K562 (cell line): Measurements from ENCODE around the gene CREM. TPM values are rescaled to one million over a fixed set of nuclear protein-coding genes. Genes with fewer than 3 reads are reported as not detected.

Experiments used
- BRCA1 ChIP-seq, 2 experiments: fragments of 450-650 bp in 1 of 2; sonication (generic) in 1 of 2; formaldehyde crosslinking in 1 of 2; IDR thresholded peaks; 2 replicates each; pipeline versions ENCODE4 v1.5.0 to v1.6.1; 2017 to 2020; ENCODE audit warnings: mild to moderate bottlenecking in 1 of 2, missing genetic modification reagents in 1 of 2
- BRD4 ChIP-seq: fragments of 200-600 bp; sonication (generic); IDR thresholded peaks from 2 replicates; pipeline ENCODE4 v1.6.1; 2017; ENCODE audit warnings: inconsistent platforms
- CREB1 ChIP-seq, 2 experiments: sonication (generic) in 1 of 2; formaldehyde crosslinking in 1 of 2; IDR thresholded peaks; 2 replicates each; pipeline versions ENCODE4 v1.6.1 to v1.8.0; 2012 to 2022; ENCODE audit warnings: inconsistent platforms in 1 of 2, mild to moderate bottlenecking in 1 of 2, missing genetic modification reagents in 1 of 2, moderate library complexity in 1 of 2
- EHMT2 ChIP-seq: fragments of 450-650 bp; IDR thresholded peaks from 2 replicates; pipeline ENCODE4 v1.6.1; 2018; ENCODE audit warnings: antibody characterized with exemption
- GABPB2 ChIP-seq: fragments of 250-450 bp; sonication (Bioruptor Pico); conservative IDR thresholded peaks from 2 replicates; pipeline ENCODE4 v1.5.1; 2021; ENCODE audit warnings: mild to moderate bottlenecking
- HMG20A ChIP-seq: fragments of 450-650 bp; formaldehyde crosslinking; conservative IDR thresholded peaks from 2 replicates; pipeline ENCODE4 v1.4.0; 2020; ENCODE audit warnings: mild to moderate bottlenecking, mixed read lengths
- HMG20B ChIP-seq: fragments of 250-450 bp; sonication (Bioruptor Pico); IDR thresholded peaks from 2 replicates; pipeline ENCODE4 v1.5.0; 2021; ENCODE audit warnings: mild to moderate bottlenecking
- HNRNPUL1 ChIP-seq: fragments of 200-400 bp; formaldehyde crosslinking; IDR thresholded peaks from 2 replicates; pipeline ENCODE4 v1.6.1; 2017; ENCODE audit warnings: low read length
- KAT8 ChIP-seq: fragments of 450-650 bp; IDR thresholded peaks from 2 replicates; pipeline ENCODE4 v1.6.1; 2016; ENCODE audit warnings: low read depth, mild to moderate bottlenecking
- MCM2 ChIP-seq: fragments of 450-650 bp; IDR thresholded peaks from 2 replicates; pipeline ENCODE4 v1.6.1; 2017; ENCODE audit warnings: low read depth, mild to moderate bottlenecking
- MTA2 ChIP-seq: fragments of 450-650 bp; IDR thresholded peaks from 2 replicates; pipeline ENCODE4 v1.6.1; 2016; ENCODE audit warnings: low read depth
- NFIX ChIP-seq: fragments of 250-450 bp; sonication (Bioruptor Pico); IDR thresholded peaks from 2 replicates; pipeline ENCODE4 v1.4.0; 2020; ENCODE audit warnings: low read depth, mild to moderate bottlenecking, moderate library complexity
- NONO ChIP-seq, 2 experiments: fragments of 200-400 bp in 1 of 2; fragments of 450-650 bp in 1 of 2; formaldehyde crosslinking in 1 of 2; IDR thresholded peaks; 2 replicates each; pipeline ENCODE4 v1.6.1; 2017; ENCODE audit warnings: low read depth in 2 of 2, mild to moderate bottlenecking in 2 of 2, moderate library complexity in 2 of 2, low read length in 1 of 2
- OTX1 ChIP-seq: fragments of 450-650 bp; formaldehyde crosslinking; IDR thresholded peaks from 2 replicates; pipeline ENCODE4 v1.4.0; 2022; ENCODE audit warnings: mild to moderate bottlenecking
- PHB2 ChIP-seq: fragments of 450-650 bp; IDR thresholded peaks from 2 replicates; pipeline ENCODE4 v1.6.1; 2017; ENCODE audit warnings: low read depth
- PHTF2 ChIP-seq: fragments of 250-450 bp; sonication (Bioruptor Pico); IDR thresholded peaks from 2 replicates; pipeline ENCODE4 v1.5.0; 2021; ENCODE audit warnings: mild to moderate bottlenecking
- POLR2G ChIP-seq: fragments of 200-400 bp; formaldehyde crosslinking; IDR thresholded peaks from 2 replicates; pipeline ENCODE4 v1.6.1; 2017; ENCODE audit warnings: low read depth, mild to moderate bottlenecking, antibody characterized with exemption, low read length, moderate library complexity
- RFX5 ChIP-seq: IDR thresholded peaks from 2 replicates; pipeline ENCODE4 v1.6.1; 2011; ENCODE audit warnings: low read depth, mild to moderate bottlenecking, improper control_type of control experiment, low read length
- RHOXF2B ChIP-seq: fragments of 250-450 bp; sonication (Bioruptor Pico); conservative IDR thresholded peaks from 2 replicates; pipeline ENCODE4 v1.5.1; 2021
- SLC30A9 ChIP-seq: fragments of 250-450 bp; sonication (Bioruptor Pico); IDR thresholded peaks from 2 replicates; pipeline ENCODE4 v1.8.0; 2022; ENCODE audit warnings: mild to moderate bottlenecking, moderate library complexity
- TCF3 ChIP-seq: sonication (generic); formaldehyde crosslinking; IDR thresholded peaks from 2 replicates; pipeline ENCODE4 v1.4.0; 2020; ENCODE audit warnings: mild to moderate bottlenecking, missing genetic modification reagents
- THAP7 ChIP-seq: fragments of 250-450 bp; sonication (Bioruptor Pico); IDR thresholded peaks from 2 replicates; pipeline ENCODE4 v1.5.0; 2021
- ZBTB1 ChIP-seq: sonication (generic); formaldehyde crosslinking; IDR thresholded peaks from 2 replicates; pipeline ENCODE4 v1.8.1; 2023; ENCODE audit warnings: missing genetic modification reagents, low read depth, mild to moderate bottlenecking, borderline replicate concordance
- ZBTB8A ChIP-seq: fragments of 450-650 bp; IDR thresholded peaks from 2 replicates; pipeline ENCODE4 v1.6.1; 2018; ENCODE audit warnings: mild to moderate bottlenecking, moderate library complexity; ENCODE audit not compliant: partially characterized antibody
- ZC3H8 ChIP-seq: fragments of 450-650 bp; IDR thresholded peaks from 2 replicates; pipeline ENCODE4 v1.6.1; 2017
- ZEB2 ChIP-seq: fragments of 450-650 bp; IDR thresholded peaks from 2 replicates; pipeline ENCODE4 v1.6.1; 2016
- ZNF232 ChIP-seq: sonication (generic); formaldehyde crosslinking; IDR thresholded peaks from 2 replicates; pipeline ENCODE4 v1.8.0; 2022; ENCODE audit warnings: mild to moderate bottlenecking, missing genetic modification reagents
- ZNF253 ChIP-seq: fragments of 250-450 bp; sonication (Bioruptor Pico); conservative IDR thresholded peaks from 2 replicates; pipeline ENCODE4 v1.6.1; 2021; ENCODE audit warnings: mild to moderate bottlenecking
- ZNF41 ChIP-seq: fragments of 250-450 bp; sonication (Bioruptor Pico); conservative IDR thresholded peaks from 2 replicates; pipeline ENCODE4 v1.4.0; 2020; ENCODE audit warnings: mild to moderate bottlenecking
- ZNF699 ChIP-seq: fragments of 250-450 bp; sonication (Bioruptor Pico); IDR thresholded peaks from 2 replicates; pipeline ENCODE4 v1.8.0; 2021; ENCODE audit warnings: mild to moderate bottlenecking, moderate library complexity; ENCODE audit not compliant: insufficient replicate concordance
- polyA plus RNA-seq, 8 experiments: library from polyadenylated mRNA; depleted of rRNA in 4 of 8; stranded (reverse) in 5 of 8; unstranded in 3 of 8; fragments of >200 nt; fragmentation: Nextera tagmentation in 2 of 8; fragmentation: Illumina TruSeq in 1 of 8; extraction: Ambion mirVana in 2 of 8; extraction: Trizol in 1 of 8; gene quantifications; 2 replicates each; pipeline versions ENCODE4 v1.2.1 to v1.2.3, GENCODE V29; 2011 to 2014; ENCODE audit warnings: inconsistent platforms in 1 of 8, missing spikeins in 1 of 8
- total RNA-seq, 7 experiments: library from RNA; depleted of rRNA in 6 of 7; stranded (reverse); fragments of >200 nt in 6 of 7; fragmentation: Illumina TruSeq in 2 of 7; extraction: Trizol in 2 of 7; gene quantifications; 2 replicates each; pipeline versions ENCODE4 v1.2.1 to v1.2.3, GENCODE V29; 2011 to 2021; ENCODE audit warnings: low replicate concordance in 1 of 7
- TF ChIP-seq, protein P1 (sequence below), 3 experiments: IDR thresholded peaks in 2 of 3; conservative IDR thresholded peaks in 1 of 3; 2 replicates each; pipeline ENCODE4 v1.5.1; 2011 to 2012; ENCODE audit warnings: low read length in 3 of 3, mild to moderate bottlenecking in 3 of 3, control low read depth in 2 of 3, improper control_type of control experiment in 1 of 3, inconsistent platforms in 1 of 3, low read depth in 1 of 3, mixed read lengths in 1 of 3, moderate library complexity in 1 of 3; ENCODE audit not compliant: insufficient read depth in 2 of 3

CREM gene
- total and polyA plus RNA-seq, 9 of the 15 experiments (the other 6 are each of a cell fraction or from before 2014, with no cell fraction given): 39.1 to 70.2 (median 48.3) TPM

- no peak for TF ChIP-seq RFX5
- TF ChIP-seq ZNF699 (CRISPR knock-in tag): no peak
- TF ChIP-seq BRD4: 0 out of 2 replicates have a peak, but pooled peaks have one; percentile 32
- TF ChIP-seq SLC30A9 (CRISPR knock-in tag): no peak
- no peak for TF ChIP-seq RHOXF2B (CRISPR knock-in tag)
- no peak; the same call in 1 of the 2 replicates for TF ChIP-seq PHB2
- no peak for TF ChIP-seq BRCA1 (IDR thresholded peaks at IDR 0.05)
- no peak for TF ChIP-seq BRCA1 (CRISPR knock-in tag; IDR thresholded peaks at IDR 0.05)
- no peak for TF ChIP-seq MCM2
- TF ChIP-seq PHTF2 (CRISPR knock-in tag): no peak
- TF ChIP-seq HNRNPUL1: no peak
- no peak for TF ChIP-seq OTX1 (CRISPR knock-in tag)
- no peak for TF ChIP-seq CREB1 (IDR thresholded peaks at IDR 0.05)
- TF ChIP-seq CREB1 (CRISPR knock-in tag; IDR thresholded peaks at IDR 0.05): no peak
- TF ChIP-seq, protein P1, sequence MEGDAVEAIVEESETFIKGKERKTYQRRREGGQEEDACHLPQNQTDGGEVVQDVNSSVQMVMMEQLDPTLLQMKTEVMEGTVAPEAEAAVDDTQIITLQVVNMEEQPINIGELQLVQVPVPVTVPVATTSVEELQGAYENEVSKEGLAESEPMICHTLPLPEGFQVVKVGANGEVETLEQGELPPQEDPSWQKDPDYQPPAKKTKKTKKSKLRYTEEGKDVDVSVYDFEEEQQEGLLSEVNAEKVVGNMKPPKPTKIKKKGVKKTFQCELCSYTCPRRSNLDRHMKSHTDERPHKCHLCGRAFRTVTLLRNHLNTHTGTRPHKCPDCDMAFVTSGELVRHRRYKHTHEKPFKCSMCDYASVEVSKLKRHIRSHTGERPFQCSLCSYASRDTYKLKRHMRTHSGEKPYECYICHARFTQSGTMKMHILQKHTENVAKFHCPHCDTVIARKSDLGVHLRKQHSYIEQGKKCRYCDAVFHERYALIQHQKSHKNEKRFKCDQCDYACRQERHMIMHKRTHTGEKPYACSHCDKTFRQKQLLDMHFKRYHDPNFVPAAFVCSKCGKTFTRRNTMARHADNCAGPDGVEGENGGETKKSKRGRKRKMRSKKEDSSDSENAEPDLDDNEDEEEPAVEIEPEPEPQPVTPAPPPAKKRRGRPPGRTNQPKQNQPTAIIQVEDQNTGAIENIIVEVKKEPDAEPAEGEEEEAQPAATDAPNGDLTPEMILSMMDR (IDR thresholded peaks at IDR 0.05 in 2 of 3, conservative IDR thresholded peaks at IDR 0.05 in 1 of 3; ENCODE audit: insufficient read depth in 2 of 3, low read depth in 1 of 3, low read length in 3 of 3): no peak
- no peak for TF ChIP-seq HMG20A
- no peak for TF ChIP-seq EHMT2
- no peak for TF ChIP-seq ZBTB1 (CRISPR knock-in tag)
- no peak for TF ChIP-seq ZNF253 (CRISPR knock-in tag)
- TF ChIP-seq HMG20B: no peak
- no peak for TF ChIP-seq ZC3H8
- no peak for TF ChIP-seq KAT8
- TF ChIP-seq NONO (IDR thresholded peaks at IDR 0.05; ENCODE audit: low read depth in 2 of 2, low read length in 1 of 2): peak in 1 of 2 experiments; percentile 98; a peak in 2 of 4 replicates
- TF ChIP-seq ZNF232 (CRISPR knock-in tag): no peak
- no peak for TF ChIP-seq THAP7 (CRISPR knock-in tag)
- TF ChIP-seq ZBTB8A: no peak
- TF ChIP-seq TCF3 (CRISPR knock-in tag): no peak
- no peak for TF ChIP-seq NFIX (CRISPR knock-in tag)
- TF ChIP-seq MTA2: no peak
- no peak for TF ChIP-seq GABPB2 (CRISPR knock-in tag)
- TF ChIP-seq ZNF41 (CRISPR knock-in tag): no peak
- TF ChIP-seq ZEB2: peak; percentile 67; the same call in 1 of the 2 replicates
- TF ChIP-seq POLR2G: peak; percentile 84
These were observed 36.3 kb upstream of the CREM start, which contains the start of gene CUL2 (continued) for GRCh38 chr10:35090162-35090954.
